Measurements from ENCODE around the gene PCBP3.
"Not testable (repeated sequence)": the region's sequence is repeated elsewhere in the genome, so short reads cannot be mapped to it uniquely, and the experiment has no call there.

PCBP3 gene

GRCh38 chr21:45938811-45939520 lies 295.4 kb downstream of the PCBP3 start:
- no peak for DNase-seq

DNA sequence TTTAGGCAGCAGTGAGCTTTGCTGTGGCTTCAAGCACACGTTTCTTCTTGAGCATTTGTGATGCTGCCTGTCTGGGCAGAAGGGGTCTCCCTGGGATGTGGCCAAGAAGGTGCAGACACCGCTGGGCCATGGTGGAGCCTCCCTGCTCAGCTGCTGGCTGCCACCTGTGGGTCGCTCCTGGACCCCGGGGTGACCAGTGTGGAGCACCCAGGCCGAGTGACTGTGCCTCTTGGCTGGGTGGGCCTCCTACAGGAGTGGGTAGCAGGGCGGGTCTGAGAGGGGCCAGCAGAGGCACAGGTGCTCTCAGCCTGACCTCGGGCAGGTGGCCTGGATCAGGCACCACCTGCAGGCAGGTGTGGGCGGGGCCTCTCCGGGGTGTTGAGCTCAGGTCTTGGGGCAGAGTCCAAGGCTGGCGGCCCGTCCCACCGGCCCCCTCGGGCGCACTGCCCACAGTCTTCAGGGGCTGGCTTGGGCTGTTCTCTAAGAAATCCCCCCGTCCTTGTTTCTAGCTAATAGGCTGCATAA lies 296.1 kb downstream of the PCBP3 start:
- no peak for DNase-seq

DNA sequence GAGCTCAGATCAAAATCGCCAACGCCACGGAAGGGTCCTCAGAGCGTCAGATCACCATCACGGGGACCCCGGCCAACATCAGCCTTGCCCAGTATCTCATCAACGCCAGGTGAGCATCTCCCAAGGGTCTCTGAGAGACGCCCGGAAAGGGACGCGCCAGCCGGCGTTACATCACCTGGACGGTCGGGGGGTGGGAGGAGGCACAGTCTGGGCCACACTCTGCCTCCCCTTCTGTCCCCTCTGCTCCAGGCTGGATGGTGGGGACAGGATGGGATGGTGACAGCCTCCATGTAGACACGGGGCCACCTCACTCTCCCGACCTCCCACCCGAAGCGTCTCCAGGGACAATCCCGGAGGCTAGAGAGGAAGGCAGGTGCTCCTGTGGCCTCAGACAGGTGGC lies 296.6 kb downstream of the PCBP3 start:
- DNase-seq: no peak

GRCh38 chr21:45940621-45941337 lies 297.3 kb downstream of the PCBP3 start:
- DNase-seq: no peak

- DNase-seq: no peak
Measured at GRCh38 chr21:45941338-45941710, 297.8 kb downstream of the PCBP3 start.

GRCh38 chr21:45941717-45942546 lies 298.4 kb downstream of the PCBP3 start:
- no peak for DNase-seq

- no peak for DNase-seq
Measured at GRCh38 chr21:45942755-45943629, 299.5 kb downstream of the PCBP3 start.

DNA sequence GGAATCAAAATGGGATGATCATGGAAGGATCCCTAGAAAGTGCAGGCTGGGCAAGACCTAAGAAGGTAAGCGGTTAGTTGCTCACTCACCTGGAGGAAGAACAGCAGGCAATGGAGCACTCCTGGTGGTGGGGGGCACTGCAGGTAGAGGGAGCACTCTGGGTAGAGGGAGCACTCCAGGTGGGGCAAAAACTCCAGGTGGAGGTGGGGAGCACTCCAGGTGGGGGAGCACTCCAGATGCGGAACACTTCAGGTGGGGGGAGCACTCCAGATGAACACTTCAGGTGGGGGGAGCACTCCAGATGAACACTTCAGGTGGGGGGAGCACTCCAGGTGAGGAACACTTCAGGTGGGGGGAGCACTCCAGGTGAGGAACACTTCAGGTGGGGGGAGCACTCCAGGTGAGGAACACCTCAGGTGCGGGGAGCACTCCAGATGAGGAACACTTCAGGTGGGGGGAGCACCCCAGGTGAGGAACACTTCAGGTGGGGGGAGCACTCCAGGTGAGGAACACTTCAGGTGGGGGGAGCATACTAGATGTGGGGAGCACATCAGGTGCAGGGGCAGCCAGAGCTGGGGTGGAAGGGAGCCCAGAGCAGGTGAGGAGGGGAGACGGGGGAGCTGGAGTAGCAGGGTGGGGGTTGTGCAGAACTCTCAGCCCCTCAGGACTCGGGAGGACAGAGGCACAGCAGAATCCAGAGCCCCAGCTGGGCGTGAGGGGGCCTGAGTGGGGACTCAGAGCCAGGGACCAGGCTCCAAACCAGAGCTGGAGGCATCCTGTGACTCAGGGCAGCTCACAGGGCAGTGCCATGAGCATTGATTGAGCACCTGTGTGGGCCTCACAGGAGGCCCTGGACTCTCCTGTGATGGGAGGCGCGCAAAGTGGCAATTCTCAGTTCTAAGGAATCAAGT lies 300.4 kb downstream of the PCBP3 start:
- no peak for DNase-seq

GRCh38 chr21:45944601-45945000 lies 301.1 kb downstream of the PCBP3 start:
- no peak for DNase-seq

- no peak for DNase-seq
Measured at GRCh38 chr21:45945066-45945867, 301.7 kb downstream of the PCBP3 start.

DNA sequence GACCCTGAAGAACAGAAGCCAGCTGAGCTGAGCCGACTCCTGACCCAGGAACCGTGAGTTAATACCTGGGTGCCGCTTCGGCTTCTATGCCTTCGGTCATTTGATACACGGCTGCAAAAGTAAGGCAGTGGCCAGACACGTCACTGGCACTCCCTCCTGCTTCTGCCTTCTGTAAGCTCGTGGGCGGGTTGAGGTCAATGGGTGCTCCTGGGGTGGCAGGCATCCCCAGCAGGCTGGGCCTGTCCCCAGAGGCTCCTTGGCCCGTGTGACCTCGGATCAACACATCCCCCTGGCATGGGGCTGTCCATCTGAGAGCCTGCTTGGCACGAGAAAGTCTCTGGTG lies 302.3 kb downstream of the PCBP3 start:
- DNase-seq: no peak

- no peak for DNase-seq
Measured at GRCh38 chr21:45947296-45947695, 303.8 kb downstream of the PCBP3 start.

DNA sequence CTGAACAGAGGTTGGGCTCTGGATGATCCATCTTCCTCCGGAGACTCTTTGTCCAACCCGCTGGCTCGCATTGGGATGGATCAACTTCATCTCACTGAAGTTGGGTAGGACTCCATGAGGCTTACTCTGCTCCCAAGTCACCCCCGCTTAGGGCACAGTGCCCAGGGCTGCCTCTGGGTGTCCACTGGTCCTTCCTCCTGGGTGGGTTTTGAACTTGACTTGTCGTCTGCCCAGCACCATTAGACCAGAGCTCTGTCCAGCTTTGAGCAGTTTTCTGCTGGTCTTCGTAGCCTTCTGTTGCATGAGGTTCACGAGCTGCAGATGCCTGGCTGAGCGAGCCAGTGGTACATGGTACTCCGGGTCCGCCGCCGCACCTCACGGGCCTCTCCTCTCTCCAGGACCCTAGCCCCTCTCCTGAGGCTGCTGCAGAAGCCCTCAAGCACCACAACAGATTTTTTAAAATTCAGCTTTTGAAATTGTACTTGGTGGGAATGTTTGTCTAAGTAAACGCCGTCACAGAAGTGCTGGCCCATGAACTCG lies 304.3 kb downstream of the PCBP3 start:
- DNase-seq: no peak

DNA sequence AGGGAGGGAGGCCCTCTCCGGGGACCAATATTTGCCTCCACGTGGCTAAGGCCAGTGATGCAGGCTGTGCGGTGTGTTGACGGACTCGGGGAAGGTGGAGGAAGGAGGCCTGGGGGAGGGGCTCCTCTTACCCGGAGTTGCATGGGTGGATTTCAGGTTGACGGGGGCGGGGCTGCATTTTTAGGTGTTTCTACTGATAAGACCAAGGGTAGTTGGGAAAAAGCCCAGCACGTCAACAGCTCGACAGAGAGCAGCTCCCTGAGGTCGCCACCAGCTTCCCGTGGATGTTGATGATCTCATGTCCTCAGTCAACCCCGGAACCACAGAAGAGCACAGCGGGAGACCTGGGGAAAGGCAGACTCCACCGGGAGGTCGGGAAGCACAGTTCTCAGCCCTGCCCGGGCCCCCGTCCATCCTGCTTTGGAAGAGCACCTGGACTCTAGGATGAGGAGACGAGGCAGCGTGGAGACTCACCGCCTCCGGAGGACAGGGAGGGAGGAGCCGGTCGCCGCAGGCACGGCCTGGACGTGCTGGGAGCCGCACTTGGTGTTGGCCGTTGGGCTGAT lies 305.1 kb downstream of the PCBP3 start:
- DNase-seq: no peak

GRCh38 chr21:45949928-45950739 lies 306.6 kb downstream of the PCBP3 start:
- no peak for DNase-seq

DNA sequence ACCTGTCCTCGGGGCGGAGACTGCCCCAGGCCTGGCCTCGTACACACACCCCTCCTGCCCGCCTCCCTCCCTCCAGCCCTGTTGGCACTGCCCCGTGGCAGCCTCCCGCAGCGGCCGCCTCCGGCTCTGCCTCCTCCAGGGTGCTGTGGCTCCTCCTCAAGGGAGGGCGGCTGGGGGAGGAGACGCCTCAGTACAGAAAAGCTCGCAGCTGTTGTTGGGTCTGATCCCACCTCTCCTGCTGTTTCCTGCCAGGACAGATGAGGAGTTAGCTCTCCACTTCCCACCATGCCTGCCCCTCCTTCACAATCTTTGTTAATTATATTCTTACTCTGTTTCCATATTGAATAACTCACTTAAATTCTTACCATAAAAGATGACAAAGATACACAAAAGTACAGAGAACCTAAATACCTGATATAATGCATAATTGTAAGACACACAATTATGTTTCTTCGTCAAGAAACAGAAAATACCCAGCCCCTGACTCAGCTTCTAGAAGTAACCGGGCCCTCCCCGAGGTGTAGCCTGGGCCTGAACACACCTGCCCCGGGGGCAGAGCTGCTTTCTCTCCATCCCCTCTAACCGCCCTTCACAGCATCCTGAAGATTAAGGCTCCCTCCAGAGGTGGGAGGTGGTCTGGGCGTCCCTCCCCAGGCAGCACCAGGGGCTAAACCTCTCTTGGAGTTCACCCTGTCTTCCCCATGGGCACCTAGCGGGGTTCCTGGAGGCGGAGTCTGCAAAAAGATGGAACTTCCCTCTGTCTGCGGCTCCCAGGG lies 307.4 kb downstream of the PCBP3 start:
- DNase-seq: no peak

DNA sequence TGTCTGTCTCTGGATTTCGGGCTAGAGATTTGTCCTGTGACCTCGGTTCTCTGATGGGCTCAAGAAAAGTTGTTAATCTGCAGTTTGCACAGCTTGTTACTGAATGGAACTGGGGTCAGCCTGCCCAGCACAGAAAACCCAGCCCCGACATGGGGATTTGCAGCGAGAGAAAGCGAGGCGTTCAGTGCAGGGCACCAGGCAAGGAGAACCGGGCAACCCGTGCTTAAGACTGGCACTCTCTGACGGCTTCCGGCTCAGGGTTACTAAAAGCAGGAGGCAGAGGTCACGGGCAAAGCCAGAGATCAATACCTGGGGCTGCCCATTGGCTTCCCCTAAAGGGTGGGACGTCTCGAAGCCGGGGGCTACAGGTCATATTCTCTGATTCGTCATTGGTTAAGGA lies 308.2 kb downstream of the PCBP3 start:
- no peak for DNase-seq

GRCh38 chr21:45952527-45952926 lies 309.0 kb downstream of the PCBP3 start:
- DNase-seq: not testable (repeated sequence)

All from stimulated activated CD4-positive, alpha-beta T cell treated with anti-CD3 and anti-CD28 coated beads, Interleukin-12 subunit alpha, Interleukin-12 subunit beta, amount 100 ng/mL, for 4 hours (primary cell).